IMR-90 (cell line): ENCODE data around the gene DPF3. TPM values are rescaled to one million over a fixed set of nuclear protein-coding genes. Genes with fewer than 3 reads are reported as not detected.
A peak's percentile ranks its signal among the peaks of the same experiment; 100 is the strongest.

Experiments used
- ATAC-seq: fragments of 200-7000 bp; cut with Tn5 transposase; 2 replicates; pipeline ENCODE4 v1.9.1; 2020; ENCODE audit warnings: low read depth, mild to moderate bottlenecking, moderate library complexity
- BruUV-seq: library from RNA; stranded (reverse); fragments of 400-500 nt; replicated peaks from 2 replicates; lab custom pipeline; 2021; lab: Mats Ljungman, UMichigan
- CTCF ChIA-PET: fragments of 300-600 bp; formaldehyde crosslinking; extraction: SDS; loops from one replicate; lab custom pipeline; 2021; ENCODE audit warnings: antibody characterized with exemption; lab: Yijun Ruan, JAX
- POLR2A ChIA-PET: fragments of 300-600 bp; sonication (Branson Sonifier 250); formaldehyde crosslinking; loops from one replicate; lab custom pipeline; 2022; ENCODE audit warnings: antibody characterized with exemption; ENCODE audit not compliant: unreplicated experiment; lab: Charles Lee
- DNase-seq: peaks from one replicate; pipeline ENCODE4 v3.0.0; 2013
- H2AFZ ChIP-seq: replicated peaks from 2 replicates; pipeline ENCODE3; 2013; ENCODE audit warnings: low read length, mild to moderate bottlenecking; ENCODE audit not compliant: poor library complexity
- H2AK5ac ChIP-seq: 2 replicates; pipeline ENCODE4 v1.6.1; 2013; ENCODE audit warnings: low read depth, low read length, inconsistent platforms
- H2AK9ac ChIP-seq: replicated peaks from 2 replicates; pipeline ENCODE3; 2013; ENCODE audit warnings: mild to moderate bottlenecking, low read depth, low read length, moderate library complexity; ENCODE audit not compliant: poor library complexity
- H2BK120ac ChIP-seq: 2 replicates; pipeline ENCODE4 v1.6.1; 2013; ENCODE audit warnings: low read depth, low read length, inconsistent platforms
- H2BK15ac ChIP-seq: 3 replicates; pipeline ENCODE4 v1.6.1; 2013; ENCODE audit warnings: low read depth, low read length, inconsistent platforms
- H2BK20ac ChIP-seq: 2 replicates; pipeline ENCODE4 v1.6.1; 2013; ENCODE audit warnings: low read depth, mild to moderate bottlenecking, inconsistent platforms, low read length, moderate library complexity
- H2BK5ac ChIP-seq: 2 replicates; pipeline ENCODE4 v1.6.1; 2013; ENCODE audit warnings: mild to moderate bottlenecking, low read depth, low read length, inconsistent platforms; ENCODE audit not compliant: poor library complexity, severe bottlenecking
- H3K14ac ChIP-seq: replicated peaks from 2 replicates; pipeline ENCODE4 v1.6.1; 2013; ENCODE audit warnings: low read depth, low read length, inconsistent platforms
- H3K18ac ChIP-seq: 2 replicates; pipeline ENCODE4 v1.6.1; 2013; ENCODE audit warnings: low read depth, low read length, control low read depth
- H3K23ac ChIP-seq: 2 replicates; pipeline ENCODE4 v1.6.1; 2013; ENCODE audit warnings: low read depth, low read length, inconsistent platforms
- H3K27ac ChIP-seq: 2 replicates; pipeline ENCODE4 v1.5.1; 2013; ENCODE audit warnings: mild to moderate bottlenecking, control low read depth, low read length; ENCODE audit not compliant: insufficient read depth
- H3K27me3 ChIP-seq: 2 replicates; pipeline ENCODE4 v1.6.1; 2013; ENCODE audit warnings: low read length; ENCODE audit not compliant: control insufficient read depth, insufficient read depth
- H3K36me3 ChIP-seq: 2 replicates; pipeline ENCODE4 v1.6.1; 2013; ENCODE audit warnings: low read length, mixed read lengths; ENCODE audit not compliant: control insufficient read depth, insufficient read depth
- H3K4ac ChIP-seq: 2 replicates; pipeline ENCODE4 v1.6.1; 2013; ENCODE audit warnings: low read depth, low read length, inconsistent platforms
- H3K4me1 ChIP-seq: 2 replicates; pipeline ENCODE4 v1.6.1; 2013; ENCODE audit warnings: low read length, mixed read lengths; ENCODE audit not compliant: control insufficient read depth, insufficient read depth
- H3K4me2 ChIP-seq: 2 replicates; pipeline ENCODE4 v1.6.1; 2013; ENCODE audit warnings: low read depth, mild to moderate bottlenecking, control low read depth, low read length, moderate library complexity
- H3K4me3 ChIP-seq: 2 replicates; pipeline ENCODE4 v1.5.1; 2013; ENCODE audit warnings: low read depth, mild to moderate bottlenecking, control low read depth, low read length, moderate library complexity; ENCODE audit not compliant: insufficient read depth
- H3K56ac ChIP-seq: 2 replicates; pipeline ENCODE4 v1.6.1; 2013; ENCODE audit warnings: low read length, inconsistent platforms; ENCODE audit not compliant: insufficient read depth; ENCODE audit errors: extremely low read depth
- H3K79me1 ChIP-seq, 2 experiments: 2 replicates each; pipeline ENCODE4 v1.6.1; 2013; ENCODE audit warnings: low read length in 2 of 2, inconsistent platforms in 1 of 2, low read depth in 1 of 2
- H3K9ac ChIP-seq: 2 replicates; pipeline ENCODE4 v1.6.1; 2013; ENCODE audit warnings: low read depth, low read length, control low read depth
- H3K9me1 ChIP-seq: 2 replicates; pipeline ENCODE4 v1.6.1; 2013; ENCODE audit warnings: low read length, inconsistent platforms; ENCODE audit not compliant: insufficient read depth
- H3K9me3 ChIP-seq: 2 replicates; pipeline ENCODE4 v1.6.1; 2013; ENCODE audit warnings: low read length; ENCODE audit not compliant: control insufficient read depth, insufficient read depth
- H4K20me1 ChIP-seq: 2 replicates; pipeline ENCODE4 v1.6.1; 2013; ENCODE audit warnings: low read length, inconsistent platforms; ENCODE audit not compliant: insufficient read depth
- H4K5ac ChIP-seq: 2 replicates; pipeline ENCODE4 v1.6.1; 2013; ENCODE audit warnings: mild to moderate bottlenecking, low read depth, low read length, control low read depth
- H4K8ac ChIP-seq, 2 experiments: 2 replicates each; pipeline ENCODE4 v1.6.1; 2013; ENCODE audit warnings: low read depth in 2 of 2, low read length in 2 of 2, control low read depth in 1 of 2, inconsistent platforms in 1 of 2
- H4K91ac ChIP-seq: 2 replicates; pipeline ENCODE4 v1.6.1; 2013; ENCODE audit warnings: low read depth, low read length, inconsistent platforms; ENCODE audit not compliant: insufficient read depth
- BHLHE40 ChIP-seq: fragments of 150-350 bp; IDR thresholded peaks from 2 replicates; pipeline ENCODE4 v1.6.1; 2016; ENCODE audit warnings: mild to moderate bottlenecking, low read depth, low read length
- CEBPB ChIP-seq: IDR thresholded peaks from 2 replicates; pipeline ENCODE4 v1.6.1; 2012; ENCODE audit warnings: low read depth, low read length, improper control_type of control experiment
- CHD1 ChIP-seq: IDR thresholded peaks from 2 replicates; pipeline ENCODE4 v1.6.1; 2012; ENCODE audit warnings: low read depth, low read length, improper control_type of control experiment
- CTCF ChIP-seq: conservative IDR thresholded peaks from 2 replicates; pipeline ENCODE4 v1.5.1; 2012; ENCODE audit warnings: mild to moderate bottlenecking, low read depth, low read length, improper control_type of control experiment
- ELK1 ChIP-seq: fragments of 150-350 bp; IDR thresholded peaks from 2 replicates; pipeline ENCODE4 v1.6.1; 2016; ENCODE audit warnings: low read depth, mild to moderate bottlenecking, low read length, moderate library complexity, borderline replicate concordance
- FOS ChIP-seq: fragments of 150-350 bp; IDR thresholded peaks from 2 replicates; pipeline ENCODE4 v1.6.1; 2016; ENCODE audit warnings: low read depth, low read length
- MAFK ChIP-seq: IDR thresholded peaks from 2 replicates; pipeline ENCODE4 v1.6.1; 2012; ENCODE audit warnings: low read depth, low read length, improper control_type of control experiment
- MAZ ChIP-seq: IDR thresholded peaks from 2 replicates; pipeline ENCODE4 v1.6.1; 2012; ENCODE audit warnings: low read depth, mild to moderate bottlenecking, low read length, improper control_type of control experiment, moderate library complexity, borderline replicate concordance
- MXI1 ChIP-seq: IDR thresholded peaks from 2 replicates; pipeline ENCODE4 v1.6.1; 2012; ENCODE audit warnings: low read depth, mild to moderate bottlenecking, low read length, moderate library complexity, borderline replicate concordance
- NFE2L2 ChIP-seq: fragments of 150-350 bp; IDR thresholded peaks from 2 replicates; pipeline ENCODE4 v1.6.1; 2016; ENCODE audit warnings: low read depth, mild to moderate bottlenecking, low read length
- POLR2A ChIP-seq: IDR thresholded peaks from 2 replicates; pipeline ENCODE4 v1.6.1; 2012; ENCODE audit warnings: mild to moderate bottlenecking, low read depth, low read length
- RAD21 ChIP-seq: IDR thresholded peaks from 2 replicates; pipeline ENCODE4 v1.6.1; 2012; ENCODE audit warnings: low read length, improper control_type of control experiment
- RCOR1 ChIP-seq: IDR thresholded peaks from 2 replicates; pipeline ENCODE4 v1.6.1; 2012; ENCODE audit warnings: mild to moderate bottlenecking, low read length, improper control_type of control experiment; ENCODE audit not compliant: insufficient replicate concordance
- RFX5 ChIP-seq: IDR thresholded peaks from 2 replicates; pipeline ENCODE4 v1.8.0; 2012; ENCODE audit warnings: low read depth, mild to moderate bottlenecking, low read length, moderate library complexity
- USF2 ChIP-seq: fragments of 150-350 bp; IDR thresholded peaks from 2 replicates; pipeline ENCODE4 v1.6.1; 2017; ENCODE audit warnings: mild to moderate bottlenecking, antibody characterized with exemption, low read length, low read depth
- WGBS, 2 experiments: methylation state at CpG; one replicate each; pipeline versions ENCODE4 v1.1.5 to v1.1.7; 2013; ENCODE audit warnings: missing lambda C conversion rate in 2 of 2; ENCODE audit not compliant: insufficient read length in 1 of 2; ENCODE audit errors: extremely low coverage in 2 of 2; 5-methylcytosine and 5-hydroxymethylcytosine counted together
- dilution Hi-C: fragments of 300-500 bp; cut with HindIII; formaldehyde crosslinking; loops from one replicate; pipeline ENCODE4 v1.14.3; 2018; ENCODE audit warnings: low sequenced_read_pairs; ENCODE audit not compliant: unreplicated experiment
- in situ Hi-C: fragments of 300-500 bp; cut with MboI; formaldehyde crosslinking; loops from 3 replicates; pipeline ENCODE4 v1.14.3; 2019; ENCODE audit warnings: low sequenced_read_pairs, inconsistent platforms, mixed read lengths
- intact Hi-C: fragments of 100-400 bp; cut with micrococcal nuclease; formaldehyde crosslinking; loops from 2 replicates; pipeline ENCODE4 v1.10.0; 2022
- polyA plus RNA-seq, 3 experiments: library from polyadenylated mRNA; depleted of rRNA; stranded (reverse); fragments of >200 nt; gene quantifications; 2 replicates each; pipeline ENCODE4 v1.2.3, GENCODE V29; 2012; ENCODE audit warnings: low replicate concordance in 1 of 3
- total RNA-seq: library from RNA; depleted of rRNA; stranded (reverse); fragments of >200 nt; gene quantifications from 2 replicates; pipeline ENCODE4 v1.2.3, GENCODE V29; 2012

Gene DPF3
- total and polyA plus RNA-seq, 2 of the 4 experiments (the other 2 are of a cell fraction): 30.5 to 32.8 TPM

GRCh38 chr14:72839753-72840607 lies 53.9 kb downstream of the DPF3 start:
- H3K56ac ChIP-seq: no peak overlapping the region
- H3K23ac ChIP-seq: no peak overlapping the region
- H2AK5ac ChIP-seq: no peak overlapping the region
- dilution Hi-C loops (no loop called here), in situ Hi-C loops (no loop called here), intact Hi-C loops (no loop called here)
- no TSS peak for BruUV-seq
- no peak overlapping the region for H3K14ac ChIP-seq
- no peak overlapping the region for H3K4ac ChIP-seq
- CTCF ChIA-PET: no interaction called here
- no peak overlapping the region for H2BK15ac ChIP-seq
- H2AK9ac ChIP-seq: no peak overlapping the region
- ATAC-seq (peak; percentile 29), DNase-seq (no peak)
- H3K27ac ChIP-seq: no peak overlapping the region
- H3K4me3 ChIP-seq: no peak overlapping the region
- WGBS, 2 experiments: 88% methylated on average over 4 of the region's 12 CpGs; no CpG with 5 or more reads in 1 of the 2 experiments
- no peak overlapping the region for H2AFZ ChIP-seq
- H3K9me1 ChIP-seq: peaks cover 8% of the 10 kb centered on the region; the same call in 1 of the 2 replicates
- H3K27me3 ChIP-seq: no peaks in the 10 kb centered on the region
- H3K36me3 ChIP-seq: peaks cover 2% of the 10 kb centered on the region; the same call in 1 of the 2 replicates
- H3K9me3 ChIP-seq: no peaks in the 10 kb centered on the region
- H4K20me1 ChIP-seq: peaks cover 11% of the 10 kb centered on the region
- H4K91ac ChIP-seq: no peak overlapping the region
- no peak overlapping the region for H3K18ac ChIP-seq
- H2BK5ac ChIP-seq: no peak overlapping the region
- H2BK20ac ChIP-seq: no peak overlapping the region
- POLR2A ChIA-PET: no interaction called here
- H3K9ac ChIP-seq: no peak overlapping the region
- H3K79me1 ChIP-seq: peaks cover 53 to 59% of the 10 kb centered on the region in 2 experiments
- H4K8ac ChIP-seq: no peak overlapping the region
- no peak overlapping the region for H3K4me2 ChIP-seq
- no peak overlapping the region for H4K5ac ChIP-seq
- no peaks in the 10 kb centered on the region for H3K4me1 ChIP-seq
- no peak overlapping the region for H2BK120ac ChIP-seq
- TF ChIP-seq FOS (no peak), RFX5 (no peak), USF2 (no peak), CHD1 (no peak), CEBPB (no peak), CTCF (no peak), MXI1 (no peak), RAD21 (no peak), MAZ (no peak), ELK1 (no peak), RCOR1 (no peak), POLR2A (no peak), NFE2L2 (no peak), MAFK (no peak), BHLHE40 (no peak)
